Progenitor cell of endocrine pancreas (in vitro differentiated cells): ENCODE data around the gene LSR. TPM values are rescaled to one million over a fixed set of nuclear protein-coding genes. Genes with fewer than 3 reads are reported as not detected.

Experiments used
- DNase-seq: peaks from one replicate; pipeline ENCODE4 v3.0.0; 2021; ENCODE audit warnings: low spot score; ENCODE audit not compliant: unreplicated experiment
- H3K27ac Mint-ChIP-seq: 2 replicates; pipeline ENCODE4 v1.8.0; 2021; ENCODE audit warnings: mild to moderate bottlenecking, moderate library complexity, mixed read lengths
- H3K27me3 Mint-ChIP-seq: 2 replicates; pipeline ENCODE4 v1.8.0; 2021; ENCODE audit warnings: mixed read lengths
- H3K36me3 Mint-ChIP-seq: 2 replicates; pipeline ENCODE4 v1.8.0; 2022; ENCODE audit warnings: mixed read lengths; ENCODE audit not compliant: insufficient read depth
- H3K4me1 Mint-ChIP-seq: 2 replicates; pipeline ENCODE4 v1.8.0; 2021; ENCODE audit warnings: low read depth, mixed read lengths
- H3K4me3 Mint-ChIP-seq: 2 replicates; pipeline ENCODE4 v1.8.0; 2021; ENCODE audit warnings: low read depth, mild to moderate bottlenecking, moderate library complexity, mixed read lengths
- H3K9me3 Mint-ChIP-seq: 2 replicates; pipeline ENCODE4 v1.8.0; 2021; ENCODE audit warnings: low read depth, mixed read lengths
- CTCF ChIP-seq: fragments of 200-600 bp; sonication (generic); IDR thresholded peaks from one replicate; pipeline ENCODE4 v1.5.0; 2021; ENCODE audit warnings: antibody characterized with exemption, mild to moderate bottlenecking; ENCODE audit not compliant: unreplicated experiment
- total RNA-seq: library from RNA; stranded (reverse); gene quantifications from 2 replicates; pipeline ENCODE4 v1.2.1, GENCODE V29; 2021

The LSR gene
- total RNA-seq, 1 donor from 2014 or later: 132 TPM

- no peak for TF ChIP-seq CTCF
- H3K4me1 Mint-ChIP-seq: peaks cover 28% of the 10 kb centered on the region
- peak overlapping the region; percentile 45 for H3K4me3 Mint-ChIP-seq
- H3K9me3 Mint-ChIP-seq: no peaks in the 10 kb centered on the region
- H3K36me3 Mint-ChIP-seq: no peaks in the 10 kb centered on the region
- peaks cover under 1% of the 10 kb centered on the region for H3K27me3 Mint-ChIP-seq
- no peak for DNase-seq
- peak overlapping the region; percentile 94 for H3K27ac Mint-ChIP-seq
These were observed 60.1 kb downstream of the LSR start for GRCh38 chr19:35308910-35309309.

GRCh38 chr19:35309481-35310279, 60.9 kb downstream of the LSR start:
- H3K27me3 Mint-ChIP-seq: no peaks in the 10 kb centered on the region
- H3K4me1 Mint-ChIP-seq: peaks cover 28% of the 10 kb centered on the region
- H3K27ac Mint-ChIP-seq: peak overlapping the region; percentile 94
- peak overlapping the region; percentile 45 for H3K4me3 Mint-ChIP-seq
- peak; percentile 26 for DNase-seq
- no peaks in the 10 kb centered on the region for H3K36me3 Mint-ChIP-seq
- H3K9me3 Mint-ChIP-seq: no peaks in the 10 kb centered on the region
- no peak for TF ChIP-seq CTCF

GRCh38 chr19:35310331-35310730, 61.5 kb downstream of the LSR start:
- Mint-ChIP-seq H3K9me3 (no peaks in the 10 kb centered on the region), H3K4me1 (peaks cover 28% of the 10 kb centered on the region), H3K27me3 (no peaks in the 10 kb centered on the region), H3K4me3 (no peak overlapping the region), H3K27ac (peak overlapping the region; percentile 41), H3K36me3 (no peaks in the 10 kb centered on the region)
- DNase-seq: no peak
- TF ChIP-seq CTCF: no peak

- no peak for DNase-seq
- Mint-ChIP-seq H3K36me3 (no peaks in the 10 kb centered on the region), H3K4me1 (peaks cover 28% of the 10 kb centered on the region), H3K27ac (peak overlapping the region; percentile 41), H3K9me3 (no peaks in the 10 kb centered on the region), H3K27me3 (no peaks in the 10 kb centered on the region), H3K4me3 (no peak overlapping the region)
- TF ChIP-seq CTCF: no peak
These were observed 62.1 kb downstream of the LSR start for GRCh38 chr19:35310811-35311465.

- no peak for DNase-seq
- Mint-ChIP-seq H3K27me3 (no peaks in the 10 kb centered on the region), H3K9me3 (no peaks in the 10 kb centered on the region), H3K27ac (no peak overlapping the region), H3K4me3 (no peak overlapping the region), H3K4me1 (peaks cover 27% of the 10 kb centered on the region), H3K36me3 (no peaks in the 10 kb centered on the region)
- TF ChIP-seq CTCF: no peak
These were observed 63.3 kb downstream of the LSR start for GRCh38 chr19:35311901-35312665.
